ENCODE measurements around the gene PRKRIP1.
A peak's percentile ranks its signal among the peaks of the same experiment; 100 is the strongest.

The PRKRIP1 gene

GRCh38 chr7:102426268-102427018 lies 30.3 kb downstream of the PRKRIP1 start:
- no peak overlapping the region for H3K4me3 ChIP-seq (ENCODE audit: low read depth, low read length)
- no peak for DNase-seq (ENCODE audit: low read depth)
- no peak for TF ChIP-seq CTCF (IDR thresholded peaks at IDR 0.05; ENCODE audit: control insufficient read depth, extremely low read depth, insufficient read depth)

- no peak overlapping the region for H3K4me3 ChIP-seq (ENCODE audit: low read depth, low read length)
- TF ChIP-seq CTCF (IDR thresholded peaks at IDR 0.05; ENCODE audit: control insufficient read depth, extremely low read depth, insufficient read depth), result no peak
- no peak for DNase-seq (ENCODE audit: low read depth)
Observed at GRCh38 chr7:102427019-102427405, 30.8 kb downstream of the PRKRIP1 start.

GRCh38 chr7:102429141-102429899 lies 33.2 kb downstream of the PRKRIP1 start:
- no peak for TF ChIP-seq CTCF (IDR thresholded peaks at IDR 0.05; ENCODE audit: control insufficient read depth, extremely low read depth, insufficient read depth)
- DNase-seq (ENCODE audit: low read depth), result no peak
- H3K4me3 ChIP-seq (ENCODE audit: low read depth, low read length), result no peak overlapping the region

GRCh38 chr7:102431617-102432298 lies 35.6 kb downstream of the PRKRIP1 start:
- peak; percentile 58 for DNase-seq (ENCODE audit: low read depth)
- no peak for TF ChIP-seq CTCF (IDR thresholded peaks at IDR 0.05; ENCODE audit: control insufficient read depth, extremely low read depth, insufficient read depth)
- H3K4me3 ChIP-seq (ENCODE audit: low read depth, low read length), result no peak overlapping the region; the same call in 1 of the 2 replicates

GRCh38 chr7:102432442-102433218 lies 36.5 kb downstream of the PRKRIP1 start:
- no peak for DNase-seq (ENCODE audit: low read depth)
- peak overlapping the region; percentile 68 for H3K4me3 ChIP-seq (ENCODE audit: low read depth, low read length)
- no peak for TF ChIP-seq CTCF (IDR thresholded peaks at IDR 0.05; ENCODE audit: control insufficient read depth, extremely low read depth, insufficient read depth)

- no peak for DNase-seq (ENCODE audit: low read depth)
- peak within 1 kb of the TSS; percentile 68 for H3K4me3 ChIP-seq (ENCODE audit: low read depth, low read length)
- TF ChIP-seq CTCF (IDR thresholded peaks at IDR 0.05; ENCODE audit: control insufficient read depth, extremely low read depth, insufficient read depth), result no peak
Observed at GRCh38 chr7:102433219-102434038, 37.3 kb downstream of the PRKRIP1 start, which contains the start of gene ORAI2. ORAI2 (plus strand) TSS chr7:102433575; CDS start chr7:102438957, 5,382 bp downstream.
